ENCODE data around the gene TRAPPC10. TPM values are rescaled to one million over a fixed set of nuclear protein-coding genes. Genes with fewer than 3 reads are reported as not detected.
A peak's percentile ranks its signal among the peaks of the same experiment; 100 is the strongest.

The TRAPPC10 gene, protein sequence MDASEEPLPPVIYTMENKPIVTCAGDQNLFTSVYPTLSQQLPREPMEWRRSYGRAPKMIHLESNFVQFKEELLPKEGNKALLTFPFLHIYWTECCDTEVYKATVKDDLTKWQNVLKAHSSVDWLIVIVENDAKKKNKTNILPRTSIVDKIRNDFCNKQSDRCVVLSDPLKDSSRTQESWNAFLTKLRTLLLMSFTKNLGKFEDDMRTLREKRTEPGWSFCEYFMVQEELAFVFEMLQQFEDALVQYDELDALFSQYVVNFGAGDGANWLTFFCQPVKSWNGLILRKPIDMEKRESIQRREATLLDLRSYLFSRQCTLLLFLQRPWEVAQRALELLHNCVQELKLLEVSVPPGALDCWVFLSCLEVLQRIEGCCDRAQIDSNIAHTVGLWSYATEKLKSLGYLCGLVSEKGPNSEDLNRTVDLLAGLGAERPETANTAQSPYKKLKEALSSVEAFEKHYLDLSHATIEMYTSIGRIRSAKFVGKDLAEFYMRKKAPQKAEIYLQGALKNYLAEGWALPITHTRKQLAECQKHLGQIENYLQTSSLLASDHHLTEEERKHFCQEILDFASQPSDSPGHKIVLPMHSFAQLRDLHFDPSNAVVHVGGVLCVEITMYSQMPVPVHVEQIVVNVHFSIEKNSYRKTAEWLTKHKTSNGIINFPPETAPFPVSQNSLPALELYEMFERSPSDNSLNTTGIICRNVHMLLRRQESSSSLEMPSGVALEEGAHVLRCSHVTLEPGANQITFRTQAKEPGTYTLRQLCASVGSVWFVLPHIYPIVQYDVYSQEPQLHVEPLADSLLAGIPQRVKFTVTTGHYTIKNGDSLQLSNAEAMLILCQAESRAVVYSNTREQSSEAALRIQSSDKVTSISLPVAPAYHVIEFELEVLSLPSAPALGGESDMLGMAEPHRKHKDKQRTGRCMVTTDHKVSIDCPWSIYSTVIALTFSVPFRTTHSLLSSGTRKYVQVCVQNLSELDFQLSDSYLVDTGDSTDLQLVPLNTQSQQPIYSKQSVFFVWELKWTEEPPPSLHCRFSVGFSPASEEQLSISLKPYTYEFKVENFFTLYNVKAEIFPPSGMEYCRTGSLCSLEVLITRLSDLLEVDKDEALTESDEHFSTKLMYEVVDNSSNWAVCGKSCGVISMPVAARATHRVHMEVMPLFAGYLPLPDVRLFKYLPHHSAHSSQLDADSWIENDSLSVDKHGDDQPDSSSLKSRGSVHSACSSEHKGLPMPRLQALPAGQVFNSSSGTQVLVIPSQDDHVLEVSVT
- 10 to 100 TPM; 14.4 to 38.9 TPM for total RNA-seq

DNA sequence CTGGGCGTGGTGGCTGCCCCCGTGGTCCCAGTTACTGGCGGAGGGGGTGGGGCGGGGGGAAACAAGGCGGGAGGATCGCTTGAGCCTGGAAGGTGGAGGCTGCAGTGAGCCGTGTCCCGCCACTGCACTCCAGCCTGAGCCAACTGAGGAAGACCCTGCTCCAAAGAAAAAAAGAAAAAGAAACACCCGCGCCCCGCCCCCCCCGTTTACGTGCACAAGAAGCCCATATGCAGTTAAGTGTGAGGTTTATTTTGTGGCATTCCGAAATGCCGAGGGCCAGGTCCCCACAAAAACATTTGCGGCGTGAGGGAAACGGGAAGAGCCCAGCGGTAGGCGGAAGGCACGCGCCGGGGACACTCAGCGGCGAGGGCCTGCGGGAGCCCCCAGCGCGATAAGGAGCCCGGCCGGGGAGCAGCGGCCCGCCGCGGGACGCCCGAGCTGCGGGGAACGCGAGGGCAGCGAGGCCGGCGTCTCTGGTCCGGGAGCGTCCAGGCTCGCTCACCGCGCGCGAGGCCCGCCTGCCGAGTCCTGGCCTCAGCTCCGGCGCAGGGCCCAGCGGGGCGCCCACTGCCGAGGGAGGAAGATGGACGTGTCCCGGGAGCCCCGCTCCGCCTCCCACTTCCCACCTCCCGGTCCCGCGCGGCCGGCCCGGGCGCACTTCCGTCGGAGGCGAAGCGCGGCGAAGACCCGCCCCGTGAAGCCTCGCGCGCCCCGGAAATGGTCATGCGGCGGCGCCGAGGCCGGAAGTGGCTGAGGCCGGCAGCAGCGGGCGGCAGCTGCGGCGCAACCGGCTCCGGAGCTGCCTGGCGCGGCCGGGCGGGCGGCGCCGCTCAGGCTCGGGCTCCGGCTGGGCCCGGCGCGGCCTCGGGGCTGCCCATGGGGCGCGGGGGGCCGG is at the start of gene TRAPPC10:
TRAPPC10 (plus strand) TSS at position 731 of the 895 bp plus-strand sequence. CDS start 185 bp downstream, outside the sequence.
- H3K9me3 ChIP-seq: no peaks in the 10 kb centered on the region
- H3K4me3 ChIP-seq: peak within 1 kb of the TSS; percentile 93 to 97
- peak within 1 kb of the TSS; percentile 90 to 93 for H3K27ac ChIP-seq
- H3K36me3 ChIP-seq: no peaks in the 10 kb centered on the region
- no peaks in the 10 kb centered on the region for H3K27me3 ChIP-seq (replicated peaks; ENCODE audit: insufficient read depth)
- no peaks in the 10 kb centered on the region for H3K4me1 ChIP-seq (replicated peaks)
- 1% methylated on average over 73 of the region's 107 CpGs for WGBS
- peak; percentile 76 for DNase-seq (ENCODE audit: low spot score)
- TF ChIP-seq, protein P1, sequence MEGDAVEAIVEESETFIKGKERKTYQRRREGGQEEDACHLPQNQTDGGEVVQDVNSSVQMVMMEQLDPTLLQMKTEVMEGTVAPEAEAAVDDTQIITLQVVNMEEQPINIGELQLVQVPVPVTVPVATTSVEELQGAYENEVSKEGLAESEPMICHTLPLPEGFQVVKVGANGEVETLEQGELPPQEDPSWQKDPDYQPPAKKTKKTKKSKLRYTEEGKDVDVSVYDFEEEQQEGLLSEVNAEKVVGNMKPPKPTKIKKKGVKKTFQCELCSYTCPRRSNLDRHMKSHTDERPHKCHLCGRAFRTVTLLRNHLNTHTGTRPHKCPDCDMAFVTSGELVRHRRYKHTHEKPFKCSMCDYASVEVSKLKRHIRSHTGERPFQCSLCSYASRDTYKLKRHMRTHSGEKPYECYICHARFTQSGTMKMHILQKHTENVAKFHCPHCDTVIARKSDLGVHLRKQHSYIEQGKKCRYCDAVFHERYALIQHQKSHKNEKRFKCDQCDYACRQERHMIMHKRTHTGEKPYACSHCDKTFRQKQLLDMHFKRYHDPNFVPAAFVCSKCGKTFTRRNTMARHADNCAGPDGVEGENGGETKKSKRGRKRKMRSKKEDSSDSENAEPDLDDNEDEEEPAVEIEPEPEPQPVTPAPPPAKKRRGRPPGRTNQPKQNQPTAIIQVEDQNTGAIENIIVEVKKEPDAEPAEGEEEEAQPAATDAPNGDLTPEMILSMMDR (IDR thresholded peaks at IDR 0.05): peak in 1 of 4 experiments; percentile 20
- peak; percentile 86 for TF ChIP-seq POLR2AphosphoS5 (IDR thresholded peaks at IDR 0.05)
- peak; percentile 83 for TF ChIP-seq POLR2A (IDR thresholded peaks at IDR 0.05)
- intact Hi-C loops (cut with DNase I): no loop called here

DNA sequence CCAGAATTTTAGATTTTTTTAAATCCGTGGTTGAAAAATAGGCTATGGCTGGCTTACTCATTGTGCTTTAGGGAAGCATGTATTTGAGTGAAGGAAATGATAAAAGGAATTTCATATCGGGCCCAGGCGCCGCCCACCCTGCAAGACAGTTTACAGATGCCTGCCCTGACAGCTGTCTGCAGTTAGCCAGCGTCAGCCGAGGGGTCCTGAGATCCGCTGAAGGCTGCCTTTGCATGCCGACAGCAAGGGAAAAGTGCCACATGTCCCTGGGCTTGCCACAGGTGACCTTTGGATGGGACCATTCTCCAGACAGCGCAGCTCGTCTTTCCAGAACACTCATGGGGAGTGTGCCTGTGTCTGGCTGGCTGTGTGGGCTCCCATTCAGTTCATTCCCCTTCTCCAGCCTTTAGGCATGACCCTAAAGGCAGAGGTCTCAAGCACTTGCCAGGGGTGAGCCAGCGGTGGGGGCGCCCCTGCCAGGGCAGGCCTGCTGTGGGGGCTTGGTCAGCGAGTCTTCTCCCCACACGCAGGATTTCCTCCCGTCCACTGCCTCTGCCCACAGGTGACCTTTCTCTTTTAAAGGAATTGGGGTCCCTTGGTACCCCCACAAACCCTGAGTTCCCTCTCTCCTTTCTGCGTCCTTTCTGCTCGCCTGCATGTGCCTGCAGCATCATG is 46.1 kb upstream of the TRAPPC10 start:
- Histone ChIP-seq H3K4me3 (no peak overlapping the region), H3K9me3 (no peaks in the 10 kb centered on the region), H3K4me1 (replicated peaks) (no peaks in the 10 kb centered on the region), H3K27me3 (replicated peaks; ENCODE audit: insufficient read depth) (no peaks in the 10 kb centered on the region), H3K36me3 (no peaks in the 10 kb centered on the region), H3K27ac (no peak overlapping the region)
- 87% methylated on average over 17 of the region's 17 CpGs for WGBS
- TF ChIP-seq POLR2AphosphoS5 (IDR thresholded peaks at IDR 0.05) (no peak), POLR2A (IDR thresholded peaks at IDR 0.05) (no peak)
- TF ChIP-seq, protein P1 (IDR thresholded peaks at IDR 0.05): no peak
- no peak for DNase-seq (ENCODE audit: low spot score)
- intact Hi-C loops (cut with DNase I): no loop called here

DNA sequence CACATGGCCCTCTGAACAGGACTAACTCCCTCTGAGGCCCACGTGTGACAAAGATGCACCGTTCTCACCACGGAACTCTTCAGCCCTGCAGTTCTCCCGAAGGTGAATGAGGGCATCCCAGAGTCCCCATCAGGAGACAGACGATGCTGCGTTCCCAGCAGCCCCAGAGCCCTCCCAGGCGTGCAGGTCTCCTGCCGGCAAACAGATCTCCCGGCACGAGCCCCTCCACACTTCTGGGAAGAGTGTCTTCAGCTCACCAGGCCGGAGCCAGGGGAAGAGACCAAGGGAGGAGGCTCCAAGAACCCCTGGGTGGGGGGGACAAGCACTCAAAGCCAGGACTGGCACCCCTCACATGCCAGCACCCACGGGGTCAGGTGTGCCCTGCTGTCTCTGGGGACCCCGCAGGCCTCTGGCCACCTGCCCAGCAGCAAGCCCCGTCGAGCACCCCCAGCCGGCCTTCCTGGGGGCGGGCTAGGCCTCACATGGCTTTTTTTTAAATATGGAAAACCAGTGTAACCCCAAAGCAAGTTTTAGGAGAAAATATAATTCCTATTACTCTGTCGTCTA is 45.1 kb upstream of the TRAPPC10 start:
- Histone ChIP-seq H3K4me1 (replicated peaks) (no peaks in the 10 kb centered on the region), H3K4me3 (no peak overlapping the region), H3K27me3 (replicated peaks; ENCODE audit: insufficient read depth) (no peaks in the 10 kb centered on the region), H3K27ac (no peak overlapping the region), H3K36me3 (no peaks in the 10 kb centered on the region), H3K9me3 (no peaks in the 10 kb centered on the region)
- DNase-seq (ENCODE audit: low spot score): no peak
- intact Hi-C loops (cut with DNase I): no loop called here
- WGBS: 81% methylated on average over 18 of the region's 18 CpGs
- TF ChIP-seq POLR2A (IDR thresholded peaks at IDR 0.05) (no peak), POLR2AphosphoS5 (IDR thresholded peaks at IDR 0.05) (no peak)
- TF ChIP-seq, protein P1 (IDR thresholded peaks at IDR 0.05): no peak
